Measurements from ENCODE around the gene TMEM164.

TMEM164 gene

GRCh38 chrX:110086162-110086915 is 83.4 kb downstream of the TMEM164 start:
- DNase-seq: no peak

- DNase-seq: no peak
These were observed 84.1 kb downstream of the TMEM164 start for GRCh38 chrX:110086916-110087484.

GRCh38 chrX:110087485-110088356 is 84.8 kb downstream of the TMEM164 start:
- no peak for DNase-seq

- no peak for DNase-seq
These were observed 86.9 kb downstream of the TMEM164 start for GRCh38 chrX:110089656-110090403.

- no peak for DNase-seq
These were observed 95.0 kb downstream of the TMEM164 start for GRCh38 chrX:110097920-110098319.

GRCh38 chrX:110103344-110103743 is 100.4 kb downstream of the TMEM164 start:
- no peak for DNase-seq

- DNase-seq: no peak
These were observed 101.2 kb downstream of the TMEM164 start for GRCh38 chrX:110104078-110104477.

- no peak for DNase-seq
These were observed 105.5 kb downstream of the TMEM164 start for GRCh38 chrX:110108381-110108821.

- DNase-seq: no peak
These were observed 111.4 kb downstream of the TMEM164 start for GRCh38 chrX:110114260-110114776.

GRCh38 chrX:110116066-110116980 is 113.4 kb downstream of the TMEM164 start:
- DNase-seq: no peak

- no peak for DNase-seq
These were observed 115.6 kb downstream of the TMEM164 start for GRCh38 chrX:110118530-110118929.

GRCh38 chrX:110119480-110119879 is 116.6 kb downstream of the TMEM164 start:
- DNase-seq: no peak

GRCh38 chrX:110120025-110120424 is 117.1 kb downstream of the TMEM164 start:
- DNase-seq: no peak

- no peak for DNase-seq
These were observed 120.4 kb downstream of the TMEM164 start for GRCh38 chrX:110123331-110123782.

GRCh38 chrX:110125446-110126162 is 122.7 kb downstream of the TMEM164 start:
- DNase-seq: no peak

GRCh38 chrX:110131031-110131430 is 128.1 kb downstream of the TMEM164 start:
- no peak for DNase-seq

- DNase-seq: no peak
These were observed 129.7 kb downstream of the TMEM164 start for GRCh38 chrX:110132450-110133114.

- DNase-seq: no peak
These were observed 130.9 kb downstream of the TMEM164 start for GRCh38 chrX:110133735-110134370.

- DNase-seq: no peak
These were observed 132.7 kb downstream of the TMEM164 start for GRCh38 chrX:110135618-110136017.

GRCh38 chrX:110136136-110136535 is 133.2 kb downstream of the TMEM164 start:
- DNase-seq: no peak

Data from NCI-H2107 (cell line).